ENCODE measurements around the gene MOGAT1.
"Not testable (repeated sequence)": the region's sequence is repeated elsewhere in the genome, so short reads cannot be mapped to it uniquely, and the experiment has no call there.

Gene MOGAT1

DNA sequence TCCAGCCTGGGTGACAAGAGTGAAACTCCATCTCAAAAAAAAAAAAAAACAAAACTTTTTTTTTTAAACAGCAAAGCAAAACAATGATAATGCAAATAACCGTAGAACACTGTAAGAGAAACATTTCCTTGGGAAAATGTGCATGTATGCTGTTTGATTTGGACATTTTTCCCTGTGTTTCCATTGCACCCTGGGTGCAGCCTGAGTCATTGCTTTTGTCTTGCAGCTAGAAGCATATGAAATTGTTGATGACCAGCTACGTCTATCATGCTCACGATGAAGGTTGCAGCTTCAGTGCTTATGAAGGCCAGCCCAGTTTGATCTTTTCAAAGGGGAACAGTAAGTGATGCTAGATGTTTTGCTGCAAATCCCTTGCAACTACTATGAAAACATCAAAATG lies 41.5 kb downstream of the MOGAT1 start:
- DNase-seq, result no peak

DNA sequence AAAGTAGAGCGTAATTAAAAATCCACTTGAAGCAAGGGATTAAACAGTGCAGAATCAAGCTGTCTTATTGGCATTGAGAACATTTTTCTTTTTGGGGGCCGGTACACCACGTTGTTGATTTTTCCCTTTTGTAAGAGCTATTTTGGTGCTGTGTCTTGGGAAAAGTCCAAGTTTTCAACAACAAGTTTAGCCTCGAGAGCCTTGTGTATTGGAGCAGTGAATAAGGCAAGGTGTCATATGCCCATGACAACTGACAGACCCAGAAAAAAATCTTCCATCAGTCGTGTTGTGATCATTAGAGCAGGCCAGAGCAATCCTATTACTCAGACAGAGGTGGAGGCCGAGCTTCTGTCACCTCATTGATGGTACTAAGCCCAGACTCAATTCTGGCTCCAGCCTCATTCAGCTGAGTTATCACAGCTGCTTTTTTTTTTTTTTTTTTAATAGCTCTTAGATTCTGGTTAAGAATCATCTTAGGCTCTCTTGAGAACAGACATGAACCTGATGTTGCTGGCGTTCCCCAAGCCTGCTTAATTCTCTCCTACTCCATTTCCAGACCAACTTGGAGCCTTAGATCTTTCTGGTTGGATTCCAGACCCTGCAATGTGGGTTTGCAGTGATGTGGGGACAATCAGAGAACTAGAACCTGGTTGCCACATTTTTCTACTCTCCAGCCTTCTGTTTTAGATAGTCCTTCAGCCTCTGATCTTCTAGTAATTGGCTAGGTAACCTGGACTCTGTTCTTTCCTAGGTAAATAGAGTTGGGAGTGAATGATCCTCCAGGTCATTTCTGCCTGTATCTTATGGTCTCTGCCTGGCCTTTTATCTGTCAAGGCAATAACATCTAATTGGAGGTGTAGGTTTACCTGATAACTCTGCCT lies 43.1 kb downstream of the MOGAT1 start:
- no peak for DNase-seq

DNA sequence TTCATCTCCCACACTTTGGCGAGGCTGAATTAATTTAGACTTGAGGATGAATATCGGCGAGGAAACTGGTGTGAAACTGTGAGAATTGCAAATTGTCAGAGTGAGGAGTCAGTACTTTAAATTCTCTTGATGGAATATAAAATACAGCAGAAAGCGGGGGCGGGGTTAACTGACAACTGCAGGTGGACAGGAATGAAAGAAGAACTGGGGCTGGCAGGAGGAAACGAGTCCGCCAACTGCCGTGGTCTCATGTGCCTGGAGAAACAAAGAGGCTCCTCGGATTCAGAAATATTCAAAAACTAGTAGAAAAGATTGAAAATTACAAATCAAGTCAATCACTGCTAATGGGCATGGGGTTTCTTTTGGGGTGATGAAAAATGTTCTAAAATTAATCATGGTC lies 44.3 kb downstream of the MOGAT1 start:
- no peak for DNase-seq

GRCh38 chr2:222719787-222720186 lies 48.3 kb downstream of the MOGAT1 start:
- DNase-seq, result peak; percentile 38

- not testable (repeated sequence) for DNase-seq
These were observed 50.1 kb downstream of the MOGAT1 start for GRCh38 chr2:222721597-222721996.

- DNase-seq, result no peak
These were observed 51.0 kb downstream of the MOGAT1 start for GRCh38 chr2:222722327-222722946.

DNA sequence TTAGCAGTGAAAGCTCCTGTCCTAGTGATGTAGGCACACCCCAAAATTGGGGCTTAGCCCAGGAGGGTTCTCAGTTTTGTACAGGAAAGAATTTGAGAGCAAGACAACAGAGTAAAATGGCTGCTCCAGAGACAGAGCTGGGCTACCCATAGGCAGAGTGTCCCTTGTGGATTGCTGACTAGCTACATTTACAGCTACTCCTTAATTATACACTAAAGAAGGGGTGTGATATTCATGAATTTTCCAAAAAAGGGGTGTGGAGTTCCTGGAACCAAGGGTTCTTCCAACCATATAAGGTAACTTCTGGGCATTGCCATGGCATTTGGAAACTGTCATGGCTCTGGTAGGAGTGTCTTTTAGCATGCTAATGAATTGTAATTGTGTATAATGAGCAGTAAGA lies 52.8 kb downstream of the MOGAT1 start:
- no peak for DNase-seq

DNA sequence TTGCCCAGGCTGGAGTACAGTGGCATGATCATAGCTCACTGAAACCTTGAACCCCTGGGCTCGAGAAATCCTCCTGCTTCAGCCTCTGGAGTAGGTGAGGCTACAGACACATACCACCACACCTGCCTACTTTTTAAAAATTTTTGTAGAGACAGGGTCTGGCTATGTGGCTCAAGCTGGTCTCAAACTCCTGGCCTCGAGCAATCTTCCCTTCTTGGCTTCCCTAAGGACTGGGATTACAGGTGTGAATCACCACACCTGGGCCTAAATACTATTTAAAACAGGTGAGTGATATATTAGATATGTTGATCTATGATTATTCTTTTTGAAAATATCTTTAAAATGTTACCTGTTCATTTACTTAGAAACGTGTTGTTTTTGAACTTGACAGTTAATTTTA lies 57.2 kb downstream of the MOGAT1 start:
- DNase-seq, result no peak

- peak; percentile 79 for DNase-seq
These were observed 59.0 kb downstream of the MOGAT1 start for GRCh38 chr2:222730366-222730999.

- DNase-seq, result peak; percentile 64
These were observed 59.8 kb downstream of the MOGAT1 start for GRCh38 chr2:222731201-222731621.

DNA sequence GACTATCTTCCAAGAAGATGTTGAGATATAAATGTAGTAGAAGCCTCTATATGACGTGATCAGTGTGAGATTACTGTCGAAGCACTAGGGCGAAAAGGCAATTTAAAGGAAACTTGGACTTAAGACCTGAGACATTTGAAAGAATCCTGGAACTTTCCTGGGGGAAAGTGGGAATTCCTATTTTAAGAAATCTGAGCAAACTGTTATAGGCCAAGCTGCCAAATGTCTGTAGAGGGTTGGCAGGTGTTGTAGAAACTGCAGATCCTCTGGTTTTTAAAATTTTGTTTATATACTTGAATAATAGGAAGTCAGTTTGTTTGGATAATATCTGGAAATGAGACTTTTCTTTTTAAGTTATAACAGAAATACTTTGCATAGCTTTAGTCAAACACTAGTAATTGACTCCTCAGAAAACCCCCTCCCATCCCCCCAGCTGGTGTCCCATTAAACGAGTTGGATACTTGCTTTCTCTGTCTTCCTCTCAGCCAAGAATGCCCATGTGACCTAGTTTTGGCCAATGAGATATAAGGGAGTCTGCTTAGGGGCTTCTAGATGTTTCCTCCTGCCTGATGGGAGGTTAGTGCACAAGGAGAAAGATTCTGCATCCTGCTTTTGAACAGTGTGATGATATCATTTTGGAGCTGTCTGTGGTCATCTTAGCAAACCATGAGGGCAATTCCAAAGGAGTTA lies 61.2 kb downstream of the MOGAT1 start:
- no peak for DNase-seq

GRCh38 chr2:222733470-222733845 lies 62.0 kb downstream of the MOGAT1 start:
- no peak for DNase-seq

DNA sequence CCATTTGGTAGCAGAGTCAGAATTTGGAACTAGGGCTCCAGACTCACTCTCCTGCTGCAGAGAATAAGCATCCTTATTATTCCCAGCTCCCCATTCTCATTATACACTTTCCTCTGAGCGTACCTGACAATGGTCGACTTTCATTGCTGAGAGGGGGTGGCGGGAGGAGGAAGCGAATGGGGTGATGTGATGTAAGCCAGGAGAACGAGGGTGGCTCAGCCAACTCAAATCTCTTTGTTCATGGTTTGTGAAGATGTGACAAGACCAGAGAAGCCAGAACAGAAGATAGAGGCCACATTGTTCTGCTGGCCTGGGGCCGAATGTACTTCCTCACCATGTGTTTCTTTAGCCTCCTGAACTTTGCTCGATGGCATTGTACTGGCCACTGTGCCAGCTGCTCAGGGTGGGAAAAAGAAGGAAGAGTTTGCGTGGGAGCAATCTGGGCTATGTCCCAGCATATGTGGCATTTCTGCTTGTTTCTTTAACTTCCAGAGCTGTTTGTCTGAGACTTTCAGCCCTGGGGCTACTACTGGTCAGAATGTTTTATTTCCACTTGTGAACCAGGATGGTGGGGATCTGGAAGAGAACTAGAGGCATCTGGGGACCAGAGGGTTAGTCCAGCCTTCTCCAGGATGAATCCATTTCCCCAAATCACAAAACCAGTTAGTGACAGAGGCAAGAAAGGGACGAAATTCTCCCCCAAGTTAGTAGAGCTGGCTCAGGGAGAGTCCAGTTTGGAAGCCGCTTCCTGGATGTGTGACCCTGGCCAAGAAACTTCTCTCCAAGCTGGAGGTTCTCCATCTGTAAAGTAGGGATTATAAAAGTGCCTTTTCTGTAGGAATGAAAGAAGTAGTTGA lies 62.6 kb downstream of the MOGAT1 start:
- no peak for DNase-seq

DNA sequence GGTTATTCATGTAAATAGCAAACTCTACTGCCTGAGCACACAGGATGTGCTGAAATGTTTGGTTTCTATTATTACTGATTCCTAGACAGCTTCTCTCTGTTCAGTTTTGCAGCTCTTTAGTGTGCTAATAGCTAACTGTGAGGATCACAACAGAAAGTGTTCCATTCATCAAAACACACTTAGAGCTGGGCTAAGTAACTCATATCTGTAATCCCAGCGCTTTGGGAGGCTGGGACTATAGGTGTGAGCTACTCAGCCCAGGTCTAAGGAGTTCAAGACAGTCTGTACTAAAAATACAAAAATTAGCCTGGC lies 63.2 kb downstream of the MOGAT1 start:
- DNase-seq, result no peak

- DNase-seq, result no peak
These were observed 64.8 kb downstream of the MOGAT1 start for GRCh38 chr2:222736301-222736700.

DNA sequence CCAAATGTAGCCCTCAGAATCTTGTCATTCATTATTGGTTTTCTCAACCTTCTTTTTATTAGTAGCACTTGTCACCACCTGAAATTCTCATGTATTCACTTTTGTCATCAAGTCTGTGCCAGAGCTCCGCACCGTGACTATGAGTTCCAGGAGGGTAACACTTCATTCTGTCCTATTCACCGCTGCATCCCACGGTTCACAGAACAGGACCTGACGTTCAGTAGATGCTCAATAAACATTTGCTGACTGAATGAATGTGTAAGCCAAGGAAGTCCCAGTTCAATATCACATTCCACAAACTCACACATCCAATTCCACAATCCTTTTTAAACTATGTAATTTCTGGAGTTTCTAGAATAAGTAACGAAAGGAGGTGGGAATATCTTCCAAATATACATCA lies 65.5 kb downstream of the MOGAT1 start:
- DNase-seq, result no peak

DNA sequence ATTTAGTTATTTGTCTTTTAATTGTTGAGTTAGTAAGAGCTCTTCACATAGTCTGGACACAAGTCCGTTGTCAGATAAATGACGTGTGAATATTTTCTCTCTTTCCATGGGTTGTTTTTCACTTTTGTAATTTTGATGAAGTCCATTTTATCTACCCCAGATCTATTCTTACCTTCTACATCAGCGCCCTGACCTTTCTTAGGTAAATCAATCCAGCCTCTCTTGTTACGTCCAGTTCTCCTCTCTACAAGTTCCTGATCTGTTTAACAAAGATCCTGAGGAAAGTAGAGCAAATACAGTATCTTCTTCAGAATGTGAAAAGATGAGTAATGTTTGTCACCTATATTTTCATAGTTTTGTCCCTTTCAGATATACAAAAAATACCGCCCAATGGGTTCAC lies 66.9 kb downstream of the MOGAT1 start:
- DNase-seq, result no peak

GRCh38 chr2:222738809-222739208 lies 67.4 kb downstream of the MOGAT1 start:
- no peak for DNase-seq

GRCh38 chr2:222739939-222740338 lies 68.5 kb downstream of the MOGAT1 start:
- DNase-seq, result no peak

DNA sequence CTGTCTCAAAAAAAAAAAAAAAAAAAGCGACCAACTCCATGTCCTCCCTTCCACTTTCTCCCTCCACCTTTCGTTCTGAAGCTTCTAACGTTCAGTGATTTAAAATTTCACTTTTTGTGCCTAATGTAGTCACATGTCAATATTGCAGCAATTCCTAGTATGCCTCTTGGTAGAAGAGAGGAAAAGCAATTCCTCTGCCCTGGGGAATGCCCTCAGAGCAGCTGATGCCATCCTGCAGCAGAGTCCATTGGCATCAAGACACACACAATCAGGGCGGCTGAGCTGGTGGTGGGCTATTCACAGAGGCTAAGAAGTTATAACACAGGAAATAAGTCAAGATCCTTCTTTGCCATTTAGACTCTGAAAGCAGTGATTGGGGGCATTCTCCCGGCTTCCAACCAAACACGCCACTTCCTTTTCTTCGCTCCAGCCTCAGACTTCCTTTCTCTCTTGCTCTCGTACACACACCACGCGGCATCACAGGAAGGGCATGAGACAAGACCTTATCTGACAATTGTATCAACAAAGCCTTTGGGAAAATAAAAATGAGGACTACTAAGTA lies 71.9 kb downstream of the MOGAT1 start:
- DNase-seq, result peak; percentile 74

GRCh38 chr2:222745836-222746559 lies 74.5 kb downstream of the MOGAT1 start:
- no peak for DNase-seq

Measured in suppressor macrophage treated with lipopolysaccharide for 4 hours (primary cell).